Naive B cell (primary cell): ENCODE data around the gene RAF1. TPM values are rescaled to one million over a fixed set of nuclear protein-coding genes. Genes with fewer than 3 reads are reported as not detected.
A peak's percentile ranks its signal among the peaks of the same experiment; 100 is the strongest.
"Not testable (repeated sequence)": the region's sequence is repeated elsewhere in the genome, so short reads cannot be mapped to it uniquely, and the experiment has no call there.

ENCODE experiments used
- ATAC-seq, 2 donors: fragments of 150-1000 bp; cut with Tn5 transposase; 2 replicates each; pipeline ENCODE4 v1.10.0; 2021; ENCODE audit warnings: low read depth in 2 of 2, mild to moderate bottlenecking in 2 of 2, moderate library complexity in 2 of 2
- DNase-seq: peaks from one replicate; pipeline ENCODE4 v3.0.0; 2022
- H3K27ac Mint-ChIP-seq, 6 donors: one replicate each; pipeline ENCODE4 v1.8.0; 2020 to 2022; ENCODE audit warnings: mild to moderate bottlenecking in 6 of 6, mixed read lengths in 6 of 6, moderate library complexity in 5 of 6, inconsistent platforms in 2 of 6
- H3K27me3 Mint-ChIP-seq, 3 donors: one replicate each; pipeline ENCODE4 v1.8.0; 2021 to 2022; ENCODE audit warnings: mixed read lengths in 3 of 3, mild to moderate bottlenecking in 1 of 3
- H3K36me3 Mint-ChIP-seq, 2 donors: one replicate each; pipeline ENCODE4 v1.8.0; 2020 to 2022; ENCODE audit warnings: mixed read lengths in 2 of 2, inconsistent platforms in 1 of 2, mild to moderate bottlenecking in 1 of 2
- H3K4me1 Mint-ChIP-seq, 3 donors: one replicate each; pipeline ENCODE4 v1.8.0; 2020 to 2022; ENCODE audit warnings: mixed read lengths in 3 of 3, inconsistent platforms in 1 of 3, mild to moderate bottlenecking in 1 of 3, moderate library complexity in 1 of 3
- H3K4me3 Mint-ChIP-seq, 8 donors: one replicate each; pipeline ENCODE4 v1.8.0; 2020 to 2022; ENCODE audit warnings: mild to moderate bottlenecking in 8 of 8, mixed read lengths in 8 of 8, moderate library complexity in 8 of 8, inconsistent platforms in 2 of 8
- H3K9me3 Mint-ChIP-seq, 7 donors: one replicate each; pipeline ENCODE4 v1.8.0; 2020 to 2022; ENCODE audit warnings: mixed read lengths in 7 of 7, mild to moderate bottlenecking in 5 of 7, inconsistent platforms in 2 of 7, moderate library complexity in 1 of 7
- polyA plus RNA-seq, 6 donors: library from polyadenylated mRNA; unstranded; fragments of 300-500 nt; fragmentation: Illumina TruSeq; gene quantifications; one replicate each; pipeline ENCODE4 v1.2.3, GENCODE V29; 2021; ENCODE audit warnings: low read depth in 6 of 6

Gene RAF1
- polyA plus RNA-seq, 6 donors from 2014 or later = 44.3 to 69.2 (median 59.5) TPM

GRCh38 chr3:12644331-12644937 lies 19.5 kb downstream of the RAF1 start:
- Mint-ChIP-seq H3K4me1 (peaks cover 12 to 68% (median 53%) of the 10 kb centered on the region in 3 donors), H3K9me3 (peaks cover 0 to 4% (median 0%) of the 10 kb centered on the region in 7 donors), H3K27ac (peak overlapping the region in 4 of 6 donors; percentile 12 to 66 (median 42)), H3K36me3 (no peaks in the 10 kb centered on the region), H3K27me3 (no peaks in the 10 kb centered on the region), H3K4me3 (no peak overlapping the region)
- no peak for DNase-seq
- no peak for ATAC-seq

- Mint-ChIP-seq H3K36me3 (no peaks in the 10 kb centered on the region), H3K4me3 (no peak overlapping the region), H3K27ac (peak overlapping the region in 3 of 6 donors; percentile 12 to 66 (median 53)), H3K27me3 (no peaks in the 10 kb centered on the region), H3K9me3 (peaks cover 0 to 4% (median 0%) of the 10 kb centered on the region in 7 donors), H3K4me1 (peaks cover 16 to 66% (median 50%) of the 10 kb centered on the region in 3 donors)
- ATAC-seq (no peak), DNase-seq (no peak)
Measured at GRCh38 chr3:12643724-12644123, 20.2 kb downstream of the RAF1 start.

GRCh38 chr3:12643010-12643380 lies 20.9 kb downstream of the RAF1 start:
- ATAC-seq (no peak), DNase-seq (no peak)
- Mint-ChIP-seq H3K36me3 (no peaks in the 10 kb centered on the region), H3K9me3 (peaks cover 0 to 4% (median 0%) of the 10 kb centered on the region in 7 donors), H3K27ac (peak overlapping the region in 4 of 6 donors; percentile 31 to 85 (median 60)), H3K4me3 (no peak overlapping the region), H3K27me3 (no peaks in the 10 kb centered on the region), H3K4me1 (peaks cover 20 to 64% (median 47%) of the 10 kb centered on the region in 3 donors)

GRCh38 chr3:12640853-12641252 lies 23.1 kb downstream of the RAF1 start:
- not testable (repeated sequence) for ATAC-seq, H3K36me3 Mint-ChIP-seq, DNase-seq, H3K27me3 Mint-ChIP-seq, H3K27ac Mint-ChIP-seq, H3K9me3 Mint-ChIP-seq, H3K4me3 Mint-ChIP-seq
- H3K4me1 Mint-ChIP-seq = peaks cover 20 to 73% (median 49%) of the 10 kb centered on the region in 3 donors

GRCh38 chr3:12638105-12638504 lies 25.8 kb downstream of the RAF1 start:
- peak overlapping the region in 3 of 6 donors; percentile 49 to 65 (median 50) for H3K27ac Mint-ChIP-seq
- peaks cover 18 to 67% (median 54%) of the 10 kb centered on the region in 3 donors for H3K4me1 Mint-ChIP-seq
- peaks cover 0 to 4% (median 0%) of the 10 kb centered on the region in 7 donors for H3K9me3 Mint-ChIP-seq
- no peaks in the 10 kb centered on the region for H3K27me3 Mint-ChIP-seq
- peak overlapping the region in 1 of 8 donors; percentile 7 for H3K4me3 Mint-ChIP-seq
- ATAC-seq (no peak), DNase-seq (no peak)
- peaks cover 0 to 6% of the 10 kb centered on the region in 2 donors for H3K36me3 Mint-ChIP-seq

- H3K27me3 Mint-ChIP-seq = no peaks in the 10 kb centered on the region
- ATAC-seq (no peak), DNase-seq (no peak)
- peaks cover 20 to 77% (median 54%) of the 10 kb centered on the region in 3 donors for H3K4me1 Mint-ChIP-seq
- no peaks in the 10 kb centered on the region for H3K9me3 Mint-ChIP-seq
- H3K36me3 Mint-ChIP-seq = peaks cover 0 to 6% of the 10 kb centered on the region in 2 donors
- H3K27ac Mint-ChIP-seq = peak overlapping the region in 1 of 6 donors; percentile 30
- H3K4me3 Mint-ChIP-seq = no peak overlapping the region
Measured at GRCh38 chr3:12633108-12633507, 30.8 kb downstream of the RAF1 start.

GRCh38 chr3:12632523-12632922 lies 31.4 kb downstream of the RAF1 start:
- H3K36me3 Mint-ChIP-seq = peaks cover 0 to 6% of the 10 kb centered on the region in 2 donors
- no peak overlapping the region for H3K4me3 Mint-ChIP-seq

GRCh38 chr3:12630843-12631242 lies 33.1 kb downstream of the RAF1 start:
- H3K36me3 Mint-ChIP-seq = not testable (repeated sequence)

More at GRCh38 chr3:12632523-12632922, 31.4 kb downstream of the RAF1 start:
- Mint-ChIP-seq H3K9me3 (no peaks in the 10 kb centered on the region), H3K4me1 (peaks cover 18 to 78% (median 55%) of the 10 kb centered on the region in 3 donors), H3K27me3 (no peaks in the 10 kb centered on the region), H3K27ac (peak overlapping the region in 1 of 6 donors; percentile 27)
- DNase-seq (no peak), ATAC-seq (no peak)

GRCh38 chr3:12630292-12630691 lies 33.6 kb downstream of the RAF1 start:
- no peak for DNase-seq
- Mint-ChIP-seq H3K27me3 (no peaks in the 10 kb centered on the region), H3K4me3 (no peak overlapping the region), H3K4me1 (peaks cover 27 to 82% (median 61%) of the 10 kb centered on the region in 3 donors), H3K9me3 (no peaks in the 10 kb centered on the region), H3K36me3 (no peaks in the 10 kb centered on the region), H3K27ac (peak overlapping the region in 4 of 6 donors; percentile 6 to 66 (median 30))
- no peak for ATAC-seq

More at GRCh38 chr3:12630843-12631242, 33.1 kb downstream of the RAF1 start:
- not testable (repeated sequence) for H3K9me3 Mint-ChIP-seq, H3K4me3 Mint-ChIP-seq, DNase-seq, H3K27me3 Mint-ChIP-seq, ATAC-seq
- peaks cover 22 to 76% (median 56%) of the 10 kb centered on the region in 3 donors for H3K4me1 Mint-ChIP-seq
- peak overlapping the region in 2 of 6 donors; percentile 65 to 66 for H3K27ac Mint-ChIP-seq

GRCh38 chr3:12629560-12629959 lies 34.4 kb downstream of the RAF1 start:
- H3K36me3 Mint-ChIP-seq = no peaks in the 10 kb centered on the region
- H3K4me1 Mint-ChIP-seq = peaks cover 29 to 86% (median 64%) of the 10 kb centered on the region in 3 donors
- H3K4me3 Mint-ChIP-seq = no peak overlapping the region
- DNase-seq (no peak), ATAC-seq (no peak)
- no peaks in the 10 kb centered on the region for H3K27me3 Mint-ChIP-seq
- H3K27ac Mint-ChIP-seq = peak overlapping the region in 2 of 6 donors; percentile 57 to 70
- H3K9me3 Mint-ChIP-seq = no peaks in the 10 kb centered on the region

- no peak for DNase-seq
- no peak overlapping the region for H3K27ac Mint-ChIP-seq
Measured at GRCh38 chr3:12628813-12629212, 35.1 kb downstream of the RAF1 start.

GRCh38 chr3:12627370-12627769 lies 36.5 kb downstream of the RAF1 start:
- Mint-ChIP-seq H3K4me1 (peaks cover 38 to 84% (median 68%) of the 10 kb centered on the region in 3 donors), H3K36me3 (no peaks in the 10 kb centered on the region), H3K4me3 (peak overlapping the region in 3 of 8 donors; percentile 3 to 25 (median 9)), H3K27ac (peak overlapping the region in 4 of 6 donors; percentile 54 to 87 (median 71)), H3K27me3 (no peaks in the 10 kb centered on the region), H3K9me3 (no peaks in the 10 kb centered on the region)
- DNase-seq (no peak), ATAC-seq (no peak)

More at GRCh38 chr3:12628813-12629212, 35.1 kb downstream of the RAF1 start:
- no peaks in the 10 kb centered on the region for H3K36me3 Mint-ChIP-seq
- no peaks in the 10 kb centered on the region for H3K9me3 Mint-ChIP-seq
- no peaks in the 10 kb centered on the region for H3K27me3 Mint-ChIP-seq
- ATAC-seq = no peak
- no peak overlapping the region for H3K4me3 Mint-ChIP-seq
- peaks cover 35 to 87% (median 64%) of the 10 kb centered on the region in 3 donors for H3K4me1 Mint-ChIP-seq

GRCh38 chr3:12624964-12625363 lies 39.0 kb downstream of the RAF1 start:
- not testable (repeated sequence) for H3K9me3 Mint-ChIP-seq, ATAC-seq, DNase-seq, H3K36me3 Mint-ChIP-seq, H3K27me3 Mint-ChIP-seq
- H3K4me1 Mint-ChIP-seq = peaks cover 36 to 82% (median 72%) of the 10 kb centered on the region in 3 donors
- peak overlapping the region in 7 of 8 donors; percentile 20 to 85 (median 68) for H3K4me3 Mint-ChIP-seq
- H3K27ac Mint-ChIP-seq = peak overlapping the region in 2 of 6 donors; percentile 51 to 78

GRCh38 chr3:12624056-12624455 lies 39.9 kb downstream of the RAF1 start:
- no peak for DNase-seq
- Mint-ChIP-seq H3K4me1 (peaks cover 32 to 74% (median 64%) of the 10 kb centered on the region in 3 donors), H3K27ac (peak overlapping the region in 2 of 6 donors; percentile 34 to 36), H3K27me3 (no peaks in the 10 kb centered on the region), H3K4me3 (peak overlapping the region in 1 of 8 donors; percentile 5), H3K36me3 (no peaks in the 10 kb centered on the region), H3K9me3 (no peaks in the 10 kb centered on the region)
- ATAC-seq = no peak
